GM21515 (cell line): Measurements from ENCODE around the gene ATG3.
A peak's percentile ranks its signal among the peaks of the same experiment; 100 is the strongest.
"Not testable (repeated sequence)": the region's sequence is repeated elsewhere in the genome, so short reads cannot be mapped to it uniquely, and the experiment has no call there.

ENCODE experiments used
- ATAC-seq: cut with Tn5 transposase; IDR thresholded peaks from one replicate; pipeline ENCODE4 v1.9.1; 2021; ENCODE audit not compliant: unreplicated experiment

The ATG3 gene

GRCh38 chr3:112561734-112562529 lies at the start of gene ATG3, which contains the start of gene SLC35A5:
ATG3 (minus strand) TSS chr3:112561962; CDS start chr3:112561528, 434 bp downstream.
SLC35A5 (plus strand) TSS chr3:112562045; CDS start chr3:112563404, 1,359 bp downstream.
- ATAC-seq = peak; percentile 81

GRCh38 chr3:112610121-112610520 lies 48.4 kb upstream of the ATG3 start:
- no peak for ATAC-seq

DNA sequence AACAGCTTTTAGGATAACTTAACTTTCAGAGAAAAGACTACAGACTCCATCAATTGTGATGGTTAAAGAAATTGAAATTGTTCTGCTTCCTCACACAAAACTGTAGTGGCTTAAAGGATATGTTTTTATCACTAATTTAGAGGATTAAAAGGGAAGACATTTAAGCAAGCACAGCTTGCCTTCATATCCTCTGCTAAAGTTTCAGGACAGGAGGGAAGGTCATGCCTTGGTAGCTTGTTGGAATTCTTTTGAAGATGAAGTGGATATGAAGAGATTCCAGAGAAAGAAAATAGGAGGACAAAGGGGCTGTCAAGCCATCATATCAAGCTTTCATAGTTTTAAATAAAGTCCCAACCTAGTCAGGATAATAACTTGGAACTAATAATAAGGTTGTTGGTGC lies 46.1 kb upstream of the ATG3 start:
- ATAC-seq = no peak

GRCh38 chr3:112606098-112606497 lies 44.3 kb upstream of the ATG3 start:
- ATAC-seq = no peak

DNA sequence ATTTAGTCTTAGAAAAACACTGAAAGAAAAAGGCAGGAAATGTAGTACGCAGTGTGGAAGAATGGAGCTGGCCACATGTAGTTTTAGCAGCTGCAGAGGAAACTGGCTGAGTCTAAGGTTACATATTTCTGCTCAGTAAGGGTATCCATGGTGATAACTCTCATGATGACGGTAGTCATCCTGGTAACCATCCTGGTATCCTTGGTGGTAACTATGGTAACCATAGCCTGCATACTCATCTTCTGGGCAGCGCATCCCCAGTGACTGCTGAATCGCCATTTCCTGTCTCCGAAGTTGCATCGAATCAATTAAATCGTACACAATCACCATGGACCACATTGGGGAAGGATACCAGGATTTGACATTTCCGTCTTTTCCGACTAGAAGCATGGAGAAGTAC lies 43.5 kb upstream of the ATG3 start:
- no peak for ATAC-seq

DNA sequence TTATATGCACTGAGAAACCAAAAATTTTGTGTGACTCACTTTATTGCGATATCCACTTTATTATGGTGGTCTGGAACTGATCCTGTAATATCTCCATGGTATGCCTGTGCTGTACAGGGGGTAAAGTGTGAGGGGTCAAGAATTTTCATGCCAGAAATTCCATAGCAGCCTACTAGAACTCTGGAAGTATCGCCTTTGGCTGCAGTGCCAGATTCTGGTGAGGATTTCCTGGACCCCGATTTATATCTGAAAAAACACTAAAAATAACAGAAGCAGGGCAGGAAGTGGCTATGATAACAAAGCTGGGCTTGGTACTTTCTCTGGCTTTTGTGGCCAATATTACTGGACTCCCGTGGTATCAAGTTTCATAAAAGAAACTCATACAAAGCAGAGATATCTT lies 42.8 kb upstream of the ATG3 start:
- no peak for ATAC-seq

- ATAC-seq = peak; percentile 75
Measured at GRCh38 chr3:112602217-112602838, 40.6 kb upstream of the ATG3 start.

DNA sequence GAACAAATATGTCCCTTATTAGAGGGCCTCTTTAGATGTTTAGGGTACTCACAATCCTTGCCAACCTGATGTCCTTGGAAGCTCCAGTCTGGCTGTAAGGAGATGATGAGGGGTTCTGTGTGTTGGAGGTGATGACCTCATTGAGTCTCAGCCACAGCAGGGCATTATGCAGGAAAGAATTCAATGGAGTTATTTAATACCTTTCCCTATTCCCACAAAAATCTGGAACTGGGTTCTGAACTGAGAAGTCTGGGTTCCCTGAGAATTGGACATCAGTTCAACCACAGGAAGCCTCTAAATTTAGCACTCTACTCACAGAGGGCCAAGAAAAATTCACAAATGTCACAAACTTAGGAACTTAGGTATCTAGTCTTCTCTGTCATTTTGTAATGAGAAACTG lies 37.0 kb upstream of the ATG3 start:
- ATAC-seq = no peak

DNA sequence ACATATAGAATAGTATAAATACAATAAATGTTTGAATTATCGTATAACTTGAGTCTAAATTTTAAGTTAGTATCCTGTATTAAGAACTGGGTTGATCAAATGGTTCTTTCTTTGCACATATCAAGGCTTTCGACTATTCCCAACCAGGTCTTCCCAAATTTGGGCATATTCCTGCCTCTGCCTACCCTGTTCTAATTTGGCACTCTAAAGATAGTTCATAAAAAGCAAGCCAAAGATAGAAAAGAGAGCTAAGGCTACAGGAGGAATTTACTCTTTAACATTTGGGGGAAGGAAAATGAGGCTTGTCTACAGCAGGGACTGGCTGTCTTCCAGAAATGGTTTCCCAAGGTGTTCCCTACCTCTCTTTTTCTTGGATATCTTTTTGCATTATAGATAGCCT lies 36.2 kb upstream of the ATG3 start:
- ATAC-seq = no peak

GRCh38 chr3:112594856-112595255 lies 33.1 kb upstream of the ATG3 start:
- no peak for ATAC-seq

DNA sequence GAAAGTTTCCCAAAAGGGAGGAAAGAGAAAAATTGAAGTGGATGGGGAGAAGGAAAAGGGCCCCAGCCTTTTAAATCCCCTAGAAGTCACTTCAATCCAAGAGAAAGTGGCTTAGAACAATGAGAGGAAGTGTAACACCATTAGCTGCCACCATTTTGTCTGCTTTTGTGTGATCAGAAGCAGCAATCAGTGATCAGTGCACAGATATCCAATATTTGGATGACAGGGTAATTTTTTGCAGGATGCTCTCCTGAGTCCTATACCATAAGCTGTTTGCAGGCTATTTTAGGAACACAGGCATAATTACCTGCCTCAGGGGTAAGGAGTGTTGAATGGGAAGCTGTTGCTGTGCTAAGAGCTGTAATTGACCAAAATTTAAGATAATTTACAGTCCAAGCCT lies 31.5 kb upstream of the ATG3 start:
- ATAC-seq = no peak

DNA sequence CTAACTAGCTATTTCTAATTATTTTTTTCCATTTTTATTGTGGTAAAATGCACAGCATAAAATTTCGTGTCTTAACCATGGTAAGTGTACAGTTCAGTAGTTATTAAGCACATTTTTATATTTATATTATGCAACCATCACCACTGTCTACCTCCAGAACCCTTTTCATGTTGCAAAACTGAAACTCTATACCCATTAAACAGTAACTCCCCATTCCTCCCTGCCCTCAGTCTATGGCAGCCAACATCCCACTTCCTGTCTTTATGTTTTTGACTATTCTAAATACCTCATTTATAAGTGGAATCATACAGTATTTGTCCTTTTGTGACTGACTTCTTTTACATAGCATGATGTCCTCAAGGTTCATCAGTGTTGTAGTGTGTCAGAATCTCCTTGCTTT lies 25.6 kb upstream of the ATG3 start:
- ATAC-seq = no peak

- ATAC-seq = no peak
Measured at GRCh38 chr3:112585782-112586181, 24.0 kb upstream of the ATG3 start.

DNA sequence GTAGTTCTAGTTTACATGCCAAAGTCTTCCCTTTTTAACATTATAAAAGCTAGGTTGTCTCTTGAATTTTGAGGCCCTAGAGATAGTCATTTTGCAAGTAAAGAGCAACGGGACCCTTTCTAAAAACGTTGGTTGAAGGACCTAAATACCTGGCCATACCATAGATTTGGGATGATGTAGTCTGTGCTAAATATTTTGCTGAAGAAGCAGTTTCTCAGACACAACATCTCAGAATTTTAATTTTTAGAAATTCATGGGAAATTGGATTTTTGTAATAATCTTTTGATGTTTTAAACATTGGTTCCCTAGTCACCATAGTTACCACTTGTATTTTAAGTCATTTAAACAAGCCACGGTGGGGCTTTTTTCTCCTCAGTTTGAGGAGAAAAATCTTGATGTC lies 21.3 kb upstream of the ATG3 start:
- no peak for ATAC-seq

- no peak for ATAC-seq
Measured at GRCh38 chr3:112582244-112582874, 20.6 kb upstream of the ATG3 start.

- ATAC-seq = no peak
Measured at GRCh38 chr3:112579697-112580096, 17.9 kb upstream of the ATG3 start.

DNA sequence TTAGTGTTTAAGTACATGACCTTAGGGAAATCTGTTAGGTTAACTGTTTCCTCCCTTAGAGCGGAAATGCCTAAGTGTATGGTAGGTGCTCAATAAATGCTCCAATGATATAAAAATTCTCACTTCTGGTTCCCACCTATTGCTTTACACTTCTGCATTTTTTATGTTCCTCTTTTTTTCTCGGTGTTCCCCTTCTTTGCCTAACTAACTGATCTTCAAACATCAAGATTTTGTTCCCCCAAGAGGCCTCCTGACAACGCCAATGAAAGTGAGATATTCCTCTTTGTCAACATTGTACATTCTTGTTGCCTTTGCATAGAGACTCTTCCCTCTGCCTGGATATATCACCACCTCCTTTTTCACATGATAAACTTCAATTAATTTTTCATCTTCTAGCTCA lies 17.5 kb upstream of the ATG3 start:
- ATAC-seq = no peak

- no peak for ATAC-seq
Measured at GRCh38 chr3:112572701-112573100, 10.9 kb upstream of the ATG3 start.

- no peak for ATAC-seq
Measured at GRCh38 chr3:112569265-112569664, 7.5 kb upstream of the ATG3 start.

- no peak for ATAC-seq
Measured at GRCh38 chr3:112568642-112569041, 6.9 kb upstream of the ATG3 start.

- no peak for ATAC-seq
Measured at GRCh38 chr3:112564940-112565305, 3.2 kb upstream of the ATG3 start.

- not testable (repeated sequence) for ATAC-seq
Measured at GRCh38 chr3:112564247-112564939, 2.6 kb upstream of the ATG3 start.
